Liver (tissue), 3 donors: ENCODE measurements around the gene OR4N2.

Experiments used
- GABPA ChIP-seq, 2 donors: IDR thresholded peaks in 1 of 2; conservative IDR thresholded peaks in 1 of 2; 2 replicates each; pipeline ENCODE4 v1.6.1; 2016; ENCODE audit warnings: antibody characterized with exemption in 2 of 2, mild to moderate bottlenecking in 1 of 2, moderate library complexity in 1 of 2
- JUND ChIP-seq, 2 donors: IDR thresholded peaks; 2 replicates each; pipeline ENCODE4 v1.6.1; 2016; ENCODE audit warnings: antibody characterized with exemption in 2 of 2
- SP1 ChIP-seq: IDR thresholded peaks from 2 replicates; pipeline ENCODE4 v1.6.1; 2018; ENCODE audit warnings: antibody characterized with exemption, mild to moderate bottlenecking
- TAF1 ChIP-seq: conservative IDR thresholded peaks from 2 replicates; pipeline ENCODE4 v1.6.1; 2016; ENCODE audit warnings: antibody characterized with exemption, mild to moderate bottlenecking
- YY1 ChIP-seq: IDR thresholded peaks from 2 replicates; pipeline ENCODE4 v1.6.1; 2016; ENCODE audit warnings: antibody characterized with exemption, mild to moderate bottlenecking
- TF ChIP-seq, protein P1 (sequence below): fragments of 150-350 bp; IDR thresholded peaks from 2 replicates; pipeline ENCODE4 v1.5.1; 2017; ENCODE audit warnings: improper control_type of control experiment, low read depth, low read length; ENCODE audit not compliant: missing input control
- TF ChIP-seq, protein P2 (sequence below): IDR thresholded peaks from 2 replicates; pipeline ENCODE4 v1.6.1; 2016; ENCODE audit warnings: antibody characterized with exemption
- TF ChIP-seq, protein P3 (sequence below): IDR thresholded peaks from 2 replicates; pipeline ENCODE4 v1.6.1; 2016; ENCODE audit warnings: antibody characterized with exemption
- donor health status: healthy.
- donor health status: healthy.

DNA sequence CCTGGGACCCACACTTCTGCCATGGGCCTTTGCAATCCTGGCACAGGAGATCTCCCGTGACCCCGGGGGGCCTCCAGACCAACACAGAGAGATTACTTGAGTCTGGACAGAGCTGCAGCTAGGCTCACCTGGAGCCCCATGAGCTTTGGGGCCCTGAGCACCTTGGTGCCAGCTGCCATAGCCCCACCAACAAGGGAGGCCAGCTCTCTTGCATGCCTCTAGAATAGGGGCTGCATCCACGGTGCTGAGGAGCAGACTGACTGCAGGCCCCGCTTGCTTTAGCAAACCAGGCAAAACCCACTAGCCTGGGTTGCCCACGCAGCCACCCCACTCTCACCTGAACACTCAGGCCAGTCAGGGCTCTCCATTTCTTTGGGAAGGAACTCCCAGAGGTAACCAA, 3.7 kb upstream of the OR4N2 start:
- TF ChIP-seq JUND (IDR thresholded peaks at IDR 0.05) (no peak), GABPA (IDR thresholded peaks at IDR 0.05 in 1 of 2, conservative IDR thresholded peaks at IDR 0.05 in 1 of 2) (no peak), TAF1 (no peak), SP1 (no peak), YY1 (no peak)
- TF ChIP-seq, protein P1, sequence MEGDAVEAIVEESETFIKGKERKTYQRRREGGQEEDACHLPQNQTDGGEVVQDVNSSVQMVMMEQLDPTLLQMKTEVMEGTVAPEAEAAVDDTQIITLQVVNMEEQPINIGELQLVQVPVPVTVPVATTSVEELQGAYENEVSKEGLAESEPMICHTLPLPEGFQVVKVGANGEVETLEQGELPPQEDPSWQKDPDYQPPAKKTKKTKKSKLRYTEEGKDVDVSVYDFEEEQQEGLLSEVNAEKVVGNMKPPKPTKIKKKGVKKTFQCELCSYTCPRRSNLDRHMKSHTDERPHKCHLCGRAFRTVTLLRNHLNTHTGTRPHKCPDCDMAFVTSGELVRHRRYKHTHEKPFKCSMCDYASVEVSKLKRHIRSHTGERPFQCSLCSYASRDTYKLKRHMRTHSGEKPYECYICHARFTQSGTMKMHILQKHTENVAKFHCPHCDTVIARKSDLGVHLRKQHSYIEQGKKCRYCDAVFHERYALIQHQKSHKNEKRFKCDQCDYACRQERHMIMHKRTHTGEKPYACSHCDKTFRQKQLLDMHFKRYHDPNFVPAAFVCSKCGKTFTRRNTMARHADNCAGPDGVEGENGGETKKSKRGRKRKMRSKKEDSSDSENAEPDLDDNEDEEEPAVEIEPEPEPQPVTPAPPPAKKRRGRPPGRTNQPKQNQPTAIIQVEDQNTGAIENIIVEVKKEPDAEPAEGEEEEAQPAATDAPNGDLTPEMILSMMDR: no peak
- TF ChIP-seq, protein P2, sequence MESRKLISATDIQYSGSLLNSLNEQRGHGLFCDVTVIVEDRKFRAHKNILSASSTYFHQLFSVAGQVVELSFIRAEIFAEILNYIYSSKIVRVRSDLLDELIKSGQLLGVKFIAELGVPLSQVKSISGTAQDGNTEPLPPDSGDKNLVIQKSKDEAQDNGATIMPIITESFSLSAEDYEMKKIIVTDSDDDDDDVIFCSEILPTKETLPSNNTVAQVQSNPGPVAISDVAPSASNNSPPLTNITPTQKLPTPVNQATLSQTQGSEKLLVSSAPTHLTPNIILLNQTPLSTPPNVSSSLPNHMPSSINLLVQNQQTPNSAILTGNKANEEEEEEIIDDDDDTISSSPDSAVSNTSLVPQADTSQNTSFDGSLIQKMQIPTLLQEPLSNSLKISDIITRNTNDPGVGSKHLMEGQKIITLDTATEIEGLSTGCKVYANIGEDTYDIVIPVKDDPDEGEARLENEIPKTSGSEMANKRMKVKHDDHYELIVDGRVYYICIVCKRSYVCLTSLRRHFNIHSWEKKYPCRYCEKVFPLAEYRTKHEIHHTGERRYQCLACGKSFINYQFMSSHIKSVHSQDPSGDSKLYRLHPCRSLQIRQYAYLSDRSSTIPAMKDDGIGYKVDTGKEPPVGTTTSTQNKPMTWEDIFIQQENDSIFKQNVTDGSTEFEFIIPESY: no peak
- TF ChIP-seq, protein P3, sequence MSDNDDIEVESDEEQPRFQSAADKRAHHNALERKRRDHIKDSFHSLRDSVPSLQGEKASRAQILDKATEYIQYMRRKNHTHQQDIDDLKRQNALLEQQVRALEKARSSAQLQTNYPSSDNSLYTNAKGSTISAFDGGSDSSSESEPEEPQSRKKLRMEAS: no peak
